PFSK-1 (cell line): ENCODE measurements around the gene TNRC18.

Source experiments
- FOXP2 ChIP-seq: optimal IDR thresholded peaks from 2 replicates; pipeline ENCODE3; 2011; ENCODE audit warnings: borderline replicate concordance, control low read depth, inconsistent platforms; ENCODE audit not compliant: insufficient read depth; ENCODE audit errors: extremely low read length, extremely low read depth
- POLR2AphosphoS5 ChIP-seq: IDR thresholded peaks from 2 replicates; pipeline ENCODE4 v1.6.1; 2012; ENCODE audit warnings: low read depth, mild to moderate bottlenecking, control low read depth, low read length, moderate library complexity
- REST ChIP-seq, 2 experiments: IDR thresholded peaks; 2 replicates each; pipeline versions ENCODE4 v1.6.1 to v1.8.0; 2011 to 2012; ENCODE audit warnings: low read depth in 2 of 2, low read length in 2 of 2, control low read depth in 1 of 2, inconsistent platforms in 1 of 2, mild to moderate bottlenecking in 1 of 2, moderate library complexity in 1 of 2; ENCODE audit not compliant: insufficient read depth in 1 of 2
- SIN3A ChIP-seq: IDR thresholded peaks from 2 replicates; pipeline ENCODE4 v1.6.1; 2012; ENCODE audit warnings: mild to moderate bottlenecking, low read length, moderate library complexity, borderline replicate concordance; ENCODE audit not compliant: insufficient read depth
- TAF1 ChIP-seq: IDR thresholded peaks from 2 replicates; pipeline ENCODE4 v1.6.1; 2012; ENCODE audit warnings: low read length, control low read depth, borderline replicate concordance; ENCODE audit not compliant: insufficient read depth

TNRC18 gene

GRCh38 chr7:5454485-5454884 is 30.9 kb upstream of the TNRC18 start:
- no peak for TF ChIP-seq TAF1
- TF ChIP-seq REST (IDR thresholded peaks at IDR 0.05; ENCODE audit: insufficient read depth in 1 of 2, low read depth in 2 of 2, low read length in 2 of 2): no peak
- no peak for TF ChIP-seq POLR2AphosphoS5
- TF ChIP-seq FOXP2: no peak
- no peak for TF ChIP-seq SIN3A

GRCh38 chr7:5453566-5454075 is 30.0 kb upstream of the TNRC18 start:
- TF ChIP-seq TAF1 (no peak), POLR2AphosphoS5 (no peak), FOXP2 (no peak), REST (IDR thresholded peaks at IDR 0.05; ENCODE audit: insufficient read depth in 1 of 2, low read depth in 2 of 2, low read length in 2 of 2) (no peak), SIN3A (no peak)

DNA sequence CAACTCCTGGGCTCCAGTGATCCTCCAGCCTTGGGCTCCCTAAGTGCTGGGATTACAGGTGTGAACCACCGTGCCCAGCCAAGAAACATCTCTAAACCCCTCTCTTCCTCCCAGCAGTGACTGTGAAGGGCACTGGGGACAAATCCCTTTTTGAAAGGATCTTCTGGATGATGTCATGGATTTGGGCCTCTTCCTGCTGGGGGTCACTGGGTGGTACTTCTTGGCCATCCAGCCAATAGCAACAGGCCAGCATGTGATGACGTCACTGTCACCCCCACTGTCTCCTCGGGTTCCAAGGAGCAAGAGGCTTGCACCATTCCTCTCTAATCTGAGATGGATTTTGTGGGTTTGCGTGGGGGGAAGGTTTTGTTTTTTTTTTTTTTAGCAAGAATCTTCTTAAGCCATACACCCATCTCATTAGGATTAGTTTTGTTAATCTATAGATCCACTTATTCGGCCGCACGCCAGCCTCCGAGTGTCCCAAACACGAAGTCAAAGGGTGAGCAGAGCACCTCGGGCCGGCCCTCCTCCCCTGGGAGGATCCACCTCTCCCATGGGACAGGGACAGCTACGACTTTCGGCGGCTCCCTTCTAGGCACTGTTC is 29.4 kb upstream of the TNRC18 start:
- no peak for TF ChIP-seq FOXP2
- no peak for TF ChIP-seq REST (IDR thresholded peaks at IDR 0.05; ENCODE audit: insufficient read depth in 1 of 2, low read depth in 2 of 2, low read length in 2 of 2)

DNA sequence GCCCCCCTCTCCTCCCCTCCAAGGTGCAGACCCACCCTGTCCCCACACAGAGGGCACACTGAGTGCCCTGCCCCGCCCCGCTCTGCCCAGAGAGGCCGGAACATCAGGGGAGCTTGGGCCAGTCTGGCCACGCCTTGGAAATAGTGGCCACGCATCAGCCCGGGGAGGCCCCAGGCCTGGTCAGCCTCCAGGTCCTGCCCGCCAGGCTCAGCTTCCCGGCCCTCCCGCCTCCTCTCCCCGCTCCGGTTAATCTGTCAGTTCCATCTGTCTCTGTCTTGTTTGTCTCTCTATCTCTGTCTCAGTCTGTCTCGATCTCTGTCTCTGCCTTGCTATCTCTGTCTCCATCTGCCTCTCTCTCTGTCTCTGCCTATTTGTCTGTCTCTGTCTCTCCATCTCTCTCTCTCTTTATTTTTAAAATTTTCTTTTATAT is 28.9 kb upstream of the TNRC18 start:
- TF ChIP-seq FOXP2 (peak; percentile 23), SIN3A (no peak)

DNA sequence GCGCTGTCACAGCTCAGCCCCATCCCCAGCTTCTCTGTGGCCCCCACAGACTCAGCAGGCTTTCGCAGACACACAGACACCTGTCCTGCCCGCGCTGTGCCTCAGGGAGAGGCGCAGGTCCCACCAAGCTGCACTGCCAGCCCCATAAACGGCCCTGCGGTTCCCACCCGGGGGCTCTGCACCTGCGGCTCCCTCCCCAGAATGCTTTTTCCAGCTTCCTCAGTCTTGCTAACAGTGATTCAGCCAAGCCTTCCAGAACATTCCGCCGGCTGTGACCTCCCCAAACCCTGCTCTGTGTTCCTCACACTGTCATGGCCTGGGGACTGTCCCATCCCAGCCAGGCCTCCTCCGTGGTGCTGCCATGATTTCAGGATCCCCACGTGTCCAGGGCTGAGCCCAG is 27.8 kb upstream of the TNRC18 start:
- TF ChIP-seq SIN3A: no peak
- TF ChIP-seq FOXP2: peak; percentile 10

DNA sequence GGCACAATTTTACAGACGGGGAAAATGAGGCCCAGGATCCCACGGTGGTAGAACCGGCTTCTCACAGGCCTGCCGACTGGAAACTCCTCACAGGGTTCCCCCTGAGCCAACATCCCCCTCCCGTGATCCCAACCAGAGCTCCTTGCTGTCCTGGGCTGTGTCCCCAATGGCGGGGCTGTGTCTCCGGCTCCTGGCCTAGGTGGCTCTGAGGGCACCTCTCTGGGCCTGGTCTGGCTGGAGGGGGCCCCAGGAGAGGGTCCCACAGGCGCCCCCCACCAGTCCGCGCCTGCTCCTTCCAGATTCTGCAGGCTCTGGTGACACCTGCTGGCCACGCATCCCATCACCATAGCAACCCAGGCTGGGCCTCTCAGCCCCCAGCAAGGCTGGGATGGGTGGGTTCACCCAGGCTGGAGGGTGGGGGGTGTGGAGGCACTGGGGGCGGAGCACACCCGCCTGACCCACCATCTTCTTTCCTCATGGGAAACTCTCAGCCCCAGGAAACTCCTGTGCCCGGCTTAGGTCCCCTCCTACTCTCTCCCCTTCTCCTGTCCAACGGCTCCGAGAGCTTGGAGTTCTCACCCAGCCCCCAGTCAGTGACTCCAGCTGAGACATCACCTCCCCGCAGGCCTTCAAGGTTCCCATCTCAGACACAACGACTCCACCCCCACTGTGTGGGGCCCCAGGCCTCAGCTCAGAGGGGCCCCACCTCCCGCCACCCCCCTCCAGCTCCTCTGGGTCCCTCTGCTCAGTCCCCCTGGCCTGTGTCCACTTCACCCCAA is 27.1 kb upstream of the TNRC18 start:
- no peak for TF ChIP-seq POLR2AphosphoS5
- no peak for TF ChIP-seq FOXP2
- TF ChIP-seq REST (IDR thresholded peaks at IDR 0.05; ENCODE audit: insufficient read depth in 1 of 2, low read depth in 2 of 2, low read length in 2 of 2): no peak
- TF ChIP-seq SIN3A: no peak
- no peak for TF ChIP-seq TAF1
